ENCODE data around the gene FXYD1.

- TF ChIP-seq CTCF (IDR thresholded peaks at IDR 0.05) (no peak), POLR2A (IDR thresholded peaks at IDR 0.05) (no peak)
Measured at GRCh38 chr19:35184884-35185283, 46.3 kb downstream of the FXYD1 start.

Measured in testis (tissue), 2 donors.